GM18951 (cell line): ENCODE results near the gene TFF3.

ENCODE experiments used
- POLR2A ChIP-seq: IDR thresholded peaks from 4 replicates; pipeline ENCODE4 v1.6.1; 2011; ENCODE audit warnings: mild to moderate bottlenecking; ENCODE audit not compliant: insufficient read length, insufficient read depth; ENCODE audit errors: extremely low read depth
- in situ Hi-C: fragments of 300-500 bp; cut with MboI; formaldehyde crosslinking; loops from one replicate; pipeline ENCODE4 v1.12.0; 2022; ENCODE audit warnings: low sequenced_read_pairs, mixed read lengths, inconsistent platforms; ENCODE audit not compliant: unreplicated experiment

Gene TFF3, protein sequence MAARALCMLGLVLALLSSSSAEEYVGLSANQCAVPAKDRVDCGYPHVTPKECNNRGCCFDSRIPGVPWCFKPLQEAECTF

DNA sequence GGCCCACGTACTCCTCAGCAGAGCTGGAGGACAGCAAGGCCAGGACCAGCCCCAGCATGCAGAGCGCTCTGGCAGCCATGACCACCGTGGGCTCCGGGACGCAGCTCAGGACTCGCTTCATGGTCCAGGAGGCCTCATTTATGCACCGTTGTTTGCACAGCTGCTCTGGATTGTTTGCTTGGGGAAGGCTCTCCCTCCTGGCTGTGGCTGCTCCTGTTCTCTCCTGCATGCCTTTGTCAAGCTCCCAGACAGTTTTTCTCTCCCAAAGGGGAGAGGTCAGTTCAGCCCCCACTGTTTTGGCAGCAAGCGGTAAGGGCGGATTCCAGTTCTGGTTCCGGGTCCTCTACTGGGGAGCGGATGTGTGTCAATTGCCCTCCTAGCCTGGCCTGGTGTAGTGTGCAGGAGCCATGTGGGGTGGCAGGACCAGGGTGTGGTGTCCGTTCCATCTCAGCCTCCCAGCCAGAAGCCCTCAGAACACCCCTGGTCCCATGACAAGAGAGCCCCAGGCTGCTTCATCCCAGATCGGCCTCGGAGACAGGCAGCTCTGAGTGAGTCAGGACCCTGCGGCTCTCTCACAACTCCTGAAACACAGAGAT, at the start of gene TFF3:
TFF3 (minus strand) TSS at position 114 of the 596 bp plus-strand sequence; CDS start at position 79, 35 bp downstream.
- in situ Hi-C loops: loop anchor here (10.0 kb wide), 2 partner anchors 139 to 219 kb away; no protein-coding TSS in a partner anchor
- TF ChIP-seq POLR2A: no peak

DNA sequence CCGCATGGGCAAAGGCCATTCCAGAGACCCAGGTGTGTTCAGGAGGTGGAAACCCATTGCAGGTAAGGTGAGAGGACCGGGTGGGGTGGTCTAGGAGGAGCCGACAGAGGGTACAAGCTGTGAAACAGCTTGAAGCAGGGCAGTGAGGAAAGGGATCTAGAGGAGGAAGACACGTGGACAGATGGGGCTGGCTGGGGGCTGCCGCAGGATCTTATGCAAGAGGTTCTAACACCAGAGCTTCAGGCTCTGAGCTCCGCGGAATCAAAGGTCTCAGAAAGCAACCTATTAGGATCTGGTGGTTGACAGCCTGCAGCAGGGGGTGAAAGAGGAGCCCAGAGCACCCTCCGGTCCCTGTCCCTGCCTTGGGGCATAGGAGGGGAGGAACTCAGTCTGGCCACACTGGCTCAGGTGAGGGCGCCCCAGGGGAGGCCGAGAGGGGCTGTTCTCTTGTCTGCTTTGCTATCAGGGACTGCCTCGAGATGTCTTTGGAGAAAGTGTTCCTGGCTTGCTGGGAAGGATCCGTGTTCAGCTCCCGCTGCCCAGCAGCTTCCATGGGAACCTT, 49.2 kb upstream of the TFF3 start:
- TF ChIP-seq POLR2A: no peak
- in situ Hi-C loops: no loop called here

DNA sequence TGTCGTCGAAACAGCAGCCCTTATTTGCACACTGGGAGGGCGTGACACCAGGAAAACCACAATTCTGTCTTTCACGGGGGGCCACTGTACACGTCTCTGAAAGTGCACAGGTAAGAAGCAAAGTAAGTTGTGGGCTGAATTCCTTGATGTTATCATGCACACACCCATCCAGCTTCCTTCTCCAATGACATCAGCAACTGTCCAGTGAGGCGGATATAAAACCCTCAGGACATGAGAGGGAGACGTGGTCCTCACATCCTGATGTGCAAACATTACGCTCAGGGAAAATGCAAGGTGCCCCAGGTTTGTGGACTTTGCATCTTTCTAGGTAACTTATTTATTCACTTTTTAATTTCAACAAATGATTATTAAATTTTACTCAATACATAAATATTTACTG, 48.1 kb upstream of the TFF3 start:
- TF ChIP-seq POLR2A: no peak
- in situ Hi-C loops: no loop called here

DNA sequence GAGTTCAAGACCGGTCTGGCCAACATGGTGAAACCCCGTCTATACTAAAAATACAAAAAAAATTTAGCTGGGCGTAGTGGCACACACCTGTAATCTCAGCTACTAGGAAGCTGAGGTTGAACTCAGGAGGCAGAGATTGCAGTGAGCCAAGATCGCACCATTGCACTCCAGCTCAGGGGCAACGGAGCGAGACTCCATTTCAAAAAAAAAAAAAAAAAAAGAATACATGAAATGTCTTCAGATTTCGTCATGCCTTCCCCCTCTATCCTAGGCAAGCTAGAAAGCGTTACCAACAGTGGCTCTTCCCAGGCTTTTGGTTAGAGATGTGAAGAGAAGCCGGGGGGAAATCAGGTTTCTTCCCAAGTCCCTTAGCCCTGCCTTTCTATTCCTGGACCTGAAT, 47.5 kb upstream of the TFF3 start:
- no peak for TF ChIP-seq POLR2A
- in situ Hi-C loops: no loop called here

DNA sequence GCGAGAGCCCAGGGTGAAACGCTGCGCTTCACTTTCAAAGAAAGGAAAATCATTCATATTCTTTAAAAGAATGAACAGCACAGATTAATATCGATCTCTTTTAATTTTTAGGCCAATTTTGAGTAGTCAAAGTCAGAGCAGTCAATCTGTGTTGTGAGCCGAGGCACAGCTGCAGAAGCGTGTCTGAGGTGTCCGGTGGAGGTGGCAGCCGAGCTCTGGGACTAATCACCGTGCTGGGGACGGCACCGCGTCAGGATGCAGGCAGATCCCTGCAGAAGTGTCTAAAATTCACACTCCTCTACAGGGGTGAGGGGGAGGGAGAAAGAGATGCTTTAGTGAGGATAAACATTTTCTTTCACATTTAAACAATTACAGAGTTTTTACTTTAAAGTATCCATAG, 47.0 kb upstream of the TFF3 start:
- TF ChIP-seq POLR2A: no peak

DNA sequence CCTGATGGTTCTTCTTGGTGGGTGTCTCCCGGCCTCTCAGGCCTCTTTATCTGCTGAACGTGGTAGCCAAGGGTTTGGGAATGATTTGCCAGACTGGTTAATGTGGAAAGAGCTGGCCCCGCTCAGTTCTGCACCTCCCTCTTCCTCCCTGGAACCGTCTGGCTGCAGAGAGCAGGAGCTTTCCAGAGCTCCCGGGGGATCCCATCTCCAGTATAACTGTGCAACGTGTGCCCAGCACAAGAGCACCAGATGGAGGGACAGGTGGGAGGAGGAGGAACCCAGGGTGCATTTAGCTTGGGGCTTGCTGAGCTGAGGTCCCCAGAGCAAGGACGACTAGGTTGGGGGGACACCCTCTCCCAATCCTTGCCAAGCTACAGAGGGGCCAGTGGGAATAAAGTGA, 46.1 kb upstream of the TFF3 start:
- in situ Hi-C loops: no loop called here
- TF ChIP-seq POLR2A: no peak

More for the DNA sequence above, 47.0 kb upstream of the TFF3 start:
- in situ Hi-C loops: no loop called here

DNA sequence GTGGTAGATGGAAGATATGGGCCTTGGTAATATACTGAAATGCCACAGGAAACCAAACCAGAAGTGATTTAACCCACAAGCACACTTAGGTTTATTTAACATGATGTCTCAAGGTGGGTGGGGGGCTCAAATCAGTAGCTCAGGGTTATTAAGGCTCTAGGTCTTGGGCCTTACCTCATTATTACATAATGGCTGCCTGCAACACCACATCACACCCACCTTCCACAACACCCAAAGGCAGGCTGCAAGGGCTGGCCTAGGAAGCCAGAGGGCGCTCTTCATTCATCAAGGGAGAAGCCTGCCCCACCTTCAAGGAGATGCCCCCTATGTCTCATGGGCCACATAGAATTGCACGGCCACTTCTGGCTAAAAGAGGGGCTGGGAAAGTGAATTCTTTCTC, 45.1 kb upstream of the TFF3 start:
- in situ Hi-C loops: no loop called here

DNA sequence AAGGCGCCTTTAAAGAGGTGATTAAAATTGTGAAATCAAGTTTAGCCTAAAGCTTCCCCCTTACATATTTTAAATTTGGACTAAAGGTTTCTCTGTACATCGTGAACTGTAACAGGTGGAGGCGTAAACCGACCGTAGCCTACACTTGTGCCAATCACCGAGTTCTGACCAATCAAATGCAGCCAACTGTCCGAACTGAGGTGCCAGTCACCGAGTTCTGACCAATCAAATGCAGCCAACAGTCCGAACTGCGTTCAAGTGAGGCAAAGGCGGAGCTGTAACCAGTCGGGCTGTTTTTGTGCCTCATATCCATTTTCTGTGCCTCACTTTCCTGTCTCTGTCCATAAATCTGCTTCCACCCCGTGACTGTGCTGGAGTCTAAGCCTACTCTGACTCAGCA, 43.7 kb upstream of the TFF3 start:
- TF ChIP-seq POLR2A: no peak
- in situ Hi-C loops: no loop called here

More for the DNA sequence above, 45.1 kb upstream of the TFF3 start:
- TF ChIP-seq POLR2A: no peak

DNA sequence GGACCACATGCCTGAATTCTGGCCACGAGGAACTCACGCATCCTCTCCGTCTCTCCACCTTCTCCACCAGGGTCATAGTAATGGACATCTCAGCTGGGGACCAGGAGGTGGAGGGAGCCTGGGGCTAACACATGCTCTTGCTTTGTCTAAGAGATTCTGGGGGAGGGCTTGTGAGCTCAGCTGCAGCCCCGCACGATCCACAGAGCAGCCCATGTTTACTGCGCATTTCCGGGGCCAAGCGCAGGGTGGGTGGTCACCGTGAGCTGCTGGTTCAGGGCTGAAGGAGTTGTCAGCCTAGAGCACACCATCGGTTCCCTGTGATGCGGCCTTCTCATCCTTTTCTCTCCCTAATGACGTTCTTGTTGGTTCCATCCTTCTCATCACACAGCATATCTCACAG, 43.1 kb upstream of the TFF3 start:
- in situ Hi-C loops: no loop called here
- no peak for TF ChIP-seq POLR2A

DNA sequence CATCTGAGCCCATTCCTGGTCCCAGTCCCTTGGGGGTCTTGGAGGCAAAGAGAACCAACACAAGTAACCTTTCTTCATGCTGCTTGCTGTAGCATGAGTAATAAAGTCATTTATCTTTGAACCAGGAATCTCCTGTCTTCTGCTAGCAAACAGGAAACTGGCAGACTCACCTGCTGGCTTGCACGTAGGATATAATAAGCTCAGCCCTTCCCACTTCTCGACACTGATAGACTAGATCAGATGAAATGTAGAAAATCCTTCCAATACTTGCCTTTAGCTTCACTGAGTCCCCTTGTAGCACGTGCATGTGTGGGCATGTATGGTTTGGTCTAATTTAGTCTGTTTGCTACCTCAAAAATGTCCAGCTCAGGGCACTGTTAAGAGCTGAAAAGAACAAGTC, 42.1 kb upstream of the TFF3 start:
- in situ Hi-C loops: no loop called here
- no peak for TF ChIP-seq POLR2A

DNA sequence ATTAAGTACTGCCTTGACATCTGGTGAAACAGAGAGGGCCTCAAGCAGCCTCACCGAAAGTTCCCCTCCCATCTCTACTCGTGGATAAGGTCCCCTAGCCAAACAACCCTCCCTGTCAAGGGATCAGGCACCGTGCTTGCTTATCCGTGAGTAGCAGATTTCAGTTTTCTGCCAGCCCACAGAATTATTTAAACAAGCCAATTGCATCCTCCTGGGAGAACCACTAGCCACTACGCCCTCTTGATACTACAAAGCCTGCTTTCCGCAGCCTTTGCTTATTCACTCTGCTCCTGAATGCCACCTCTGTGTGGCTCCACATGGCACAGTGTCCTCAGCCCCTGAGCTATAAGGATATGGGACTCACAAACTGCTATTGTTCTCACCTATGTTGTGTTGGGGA, 41.4 kb upstream of the TFF3 start:
- in situ Hi-C loops: no loop called here
- TF ChIP-seq POLR2A: no peak

DNA sequence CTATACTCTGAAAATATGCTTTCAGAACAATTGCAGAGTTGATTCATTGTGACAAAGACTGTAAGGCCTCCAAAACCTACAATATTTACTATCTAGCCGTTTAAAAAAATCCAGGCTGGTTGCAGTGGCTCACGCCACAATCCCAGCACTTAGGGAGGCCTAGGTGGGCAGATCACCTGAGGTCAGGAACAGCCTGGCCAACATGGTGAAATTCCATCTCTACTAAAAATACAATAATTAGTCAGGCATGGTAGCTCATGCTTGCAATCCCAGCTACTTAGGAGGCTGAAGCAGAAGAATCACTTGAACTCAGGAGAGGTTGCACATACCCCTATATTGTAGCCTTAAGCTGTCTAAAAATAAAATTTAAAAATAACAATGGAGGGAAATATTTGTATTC, 40.8 kb upstream of the TFF3 start:
- TF ChIP-seq POLR2A: no peak
- in situ Hi-C loops: no loop called here

DNA sequence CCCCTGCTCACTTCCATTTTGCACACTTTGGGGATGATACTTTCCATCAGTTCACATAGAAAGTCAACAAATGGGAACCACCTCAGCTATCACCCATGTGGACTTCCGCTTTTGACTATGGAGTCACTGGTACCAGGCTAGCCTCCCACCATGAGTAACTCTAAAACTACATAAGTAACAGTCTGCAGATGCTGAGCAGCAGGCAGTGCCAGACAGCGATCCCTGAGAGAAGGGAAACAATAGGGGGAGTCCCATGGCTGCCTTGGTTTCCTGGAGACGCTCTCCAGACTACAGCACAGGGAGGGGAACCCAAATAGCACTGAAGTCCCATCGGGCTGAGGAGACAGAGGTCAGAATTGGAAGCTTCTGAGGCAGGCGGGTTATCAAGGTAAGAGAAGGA, 38.4 kb upstream of the TFF3 start:
- TF ChIP-seq POLR2A: no peak
- in situ Hi-C loops: no loop called here

DNA sequence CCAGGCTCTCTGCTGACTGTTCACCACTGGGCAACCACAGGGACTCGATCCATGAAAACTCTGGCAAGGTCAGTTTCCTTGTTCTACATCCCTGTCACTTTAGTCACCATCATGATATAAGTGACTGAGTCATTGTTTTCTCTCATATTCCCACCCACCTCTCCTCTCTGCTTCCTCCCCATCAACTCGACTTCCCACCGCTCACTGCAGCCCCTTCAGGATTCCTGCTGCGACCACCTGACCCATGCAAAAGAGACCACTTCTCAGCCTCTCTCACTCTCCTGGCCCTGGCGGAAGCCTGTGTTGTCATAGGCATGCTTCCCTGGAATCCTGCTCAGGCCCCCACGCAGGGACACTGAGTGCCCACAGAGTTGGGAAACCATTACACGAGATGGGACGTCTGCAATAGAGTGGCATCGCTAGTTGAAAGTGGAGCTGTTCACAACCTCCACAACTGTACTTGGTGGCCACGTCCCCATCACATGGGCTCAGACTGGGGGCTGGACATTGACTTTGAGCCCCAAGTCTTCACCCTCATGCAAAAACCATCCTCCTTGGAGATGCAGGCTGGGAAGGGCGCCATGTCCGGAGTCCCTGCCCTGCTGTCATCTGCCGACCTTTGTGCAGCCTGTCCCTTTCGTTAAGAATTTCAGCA, 37.4 kb upstream of the TFF3 start:
- no peak for TF ChIP-seq POLR2A
- in situ Hi-C loops: no loop called here
